Nephron progenitor cell (in vitro differentiated cells): Measurements from ENCODE around the gene UHRF2.
A peak's percentile ranks its signal among the peaks of the same experiment; 100 is the strongest.

Experiments used
- DNase-seq: peaks from one replicate; pipeline ENCODE4 v3.0.0; 2021
- H3K27ac Mint-ChIP-seq: 2 replicates; pipeline ENCODE4 v1.8.0; 2021; ENCODE audit warnings: mild to moderate bottlenecking, moderate library complexity, mixed read lengths
- H3K27me3 Mint-ChIP-seq: 2 replicates; pipeline ENCODE4 v1.8.0; 2021; ENCODE audit warnings: mild to moderate bottlenecking, low read depth, mixed read lengths; ENCODE audit not compliant: poor library complexity
- H3K36me3 Mint-ChIP-seq: 2 replicates; pipeline ENCODE4 v1.8.0; 2021; ENCODE audit warnings: low read depth, mixed read lengths
- H3K4me1 Mint-ChIP-seq: 2 replicates; pipeline ENCODE4 v1.8.0; 2021; ENCODE audit warnings: mixed read lengths
- H3K4me3 Mint-ChIP-seq: 2 replicates; pipeline ENCODE4 v1.8.0; 2021; ENCODE audit warnings: mild to moderate bottlenecking, moderate library complexity, mixed read lengths
- H3K9me3 Mint-ChIP-seq: 2 replicates; pipeline ENCODE4 v1.8.0; 2021; ENCODE audit warnings: mild to moderate bottlenecking, moderate library complexity, mixed read lengths
- CTCF ChIP-seq: fragments of 200-600 bp; sonication (generic); IDR thresholded peaks from 2 replicates; pipeline ENCODE4 v1.5.0; 2021; ENCODE audit warnings: antibody characterized with exemption

Gene UHRF2

GRCh38 chr9:6409811-6410210, 3.2 kb upstream of the UHRF2 start:
- TF ChIP-seq CTCF: no peak
- no peaks in the 10 kb centered on the region for H3K36me3 Mint-ChIP-seq
- H3K4me1 Mint-ChIP-seq: peaks cover 7% of the 10 kb centered on the region
- H3K4me3 Mint-ChIP-seq: no peak overlapping the region
- H3K27ac Mint-ChIP-seq: no peak overlapping the region
- H3K27me3 Mint-ChIP-seq: peaks cover 32% of the 10 kb centered on the region
- H3K9me3 Mint-ChIP-seq: peaks cover 3% of the 10 kb centered on the region
- no peak for DNase-seq

- Mint-ChIP-seq H3K27ac (no peak overlapping the region), H3K4me3 (no peak overlapping the region), H3K4me1 (peaks cover 14% of the 10 kb centered on the region), H3K27me3 (peaks cover 26% of the 10 kb centered on the region), H3K9me3 (peaks cover 3% of the 10 kb centered on the region), H3K36me3 (peaks cover 8% of the 10 kb centered on the region)
- no peak for DNase-seq
- no peak for TF ChIP-seq CTCF
Observed at GRCh38 chr9:6410633-6411032, 2.4 kb upstream of the UHRF2 start.

GRCh38 chr9:6413365-6414246, 607 bp downstream of the UHRF2 start:
- H3K27ac Mint-ChIP-seq: peak overlapping the region; percentile 31
- peaks cover 35% of the 10 kb centered on the region for H3K4me1 Mint-ChIP-seq
- H3K9me3 Mint-ChIP-seq: peaks cover 19% of the 10 kb centered on the region
- peaks cover 37% of the 10 kb centered on the region for H3K36me3 Mint-ChIP-seq
- peak overlapping the region; percentile 91 for H3K4me3 Mint-ChIP-seq
- peaks cover 21% of the 10 kb centered on the region for H3K27me3 Mint-ChIP-seq
- TF ChIP-seq CTCF: no peak
- no peak for DNase-seq

- Mint-ChIP-seq H3K27ac (peak overlapping the region; percentile 31), H3K36me3 (peaks cover 43% of the 10 kb centered on the region), H3K4me3 (peak overlapping the region; percentile 91), H3K9me3 (peaks cover 19% of the 10 kb centered on the region), H3K27me3 (peaks cover 17% of the 10 kb centered on the region), H3K4me1 (peaks cover 39% of the 10 kb centered on the region)
- peak; percentile 10 for DNase-seq
- no peak for TF ChIP-seq CTCF
Observed at GRCh38 chr9:6414247-6414641, 1.2 kb downstream of the UHRF2 start.

- peaks cover 9% of the 10 kb centered on the region for H3K27me3 Mint-ChIP-seq
- peaks cover 39% of the 10 kb centered on the region for H3K4me1 Mint-ChIP-seq
- no peak for DNase-seq
- H3K9me3 Mint-ChIP-seq: peaks cover 19% of the 10 kb centered on the region
- TF ChIP-seq CTCF: no peak
- no peak overlapping the region for H3K27ac Mint-ChIP-seq
- peaks cover 50% of the 10 kb centered on the region for H3K36me3 Mint-ChIP-seq
- peak overlapping the region; percentile 91 for H3K4me3 Mint-ChIP-seq
Observed at GRCh38 chr9:6415266-6415665, 2.3 kb downstream of the UHRF2 start.

- Mint-ChIP-seq H3K27me3 (peaks cover 3% of the 10 kb centered on the region), H3K36me3 (peaks cover 66% of the 10 kb centered on the region), H3K9me3 (peaks cover 15% of the 10 kb centered on the region), H3K4me1 (peaks cover 39% of the 10 kb centered on the region), H3K27ac (peak overlapping the region; percentile 41), H3K4me3 (peak overlapping the region; percentile 3)
- no peak for TF ChIP-seq CTCF
- DNase-seq: no peak
Observed at GRCh38 chr9:6417186-6417585, 4.2 kb downstream of the UHRF2 start.
